A549 (cell line): ENCODE measurements around the gene GNRH2.

Experiments
- BCL3 ChIP-seq: fragments of >200 bp; sonication (Bioruptor Twin); formaldehyde crosslinking; IDR thresholded peaks from 3 replicates; pipeline ENCODE4 v1.6.1; 2016
- BHLHE40 ChIP-seq: IDR thresholded peaks from 2 replicates; pipeline ENCODE4 v1.6.1; 2012; ENCODE audit warnings: low read depth, low read length, inconsistent platforms
- CTCF ChIP-seq: fragments of >200 bp; sonication (Bioruptor Twin); formaldehyde crosslinking; IDR thresholded peaks from 3 replicates; pipeline ENCODE4 v1.5.1; 2016
- ESRRA ChIP-seq: fragments of 150-350 bp; IDR thresholded peaks from 2 replicates; pipeline ENCODE4 v1.6.1; 2014; ENCODE audit warnings: mild to moderate bottlenecking, low read length, borderline replicate concordance
- JUN ChIP-seq, 2 experiments: fragments of >200 bp; sonication (Bioruptor Twin); formaldehyde crosslinking; IDR thresholded peaks; 2 replicates in 1 of 2; 3 replicates in 1 of 2; pipeline ENCODE4 v1.6.1; 2016 to 2017
- MYC ChIP-seq: IDR thresholded peaks from 2 replicates; pipeline ENCODE4 v1.6.1; 2012; ENCODE audit warnings: mild to moderate bottlenecking, inconsistent platforms, low read length, improper control_type of control experiment, borderline replicate concordance
- NR3C1 ChIP-seq: fragments of >200 bp; sonication (Bioruptor Twin); formaldehyde crosslinking; IDR thresholded peaks from 3 replicates; pipeline ENCODE4 v1.6.1; 2017
- REST ChIP-seq: fragments of 200-600 bp; sonication (generic); IDR thresholded peaks from 2 replicates; pipeline ENCODE4 v1.6.1; 2016; ENCODE audit warnings: antibody characterized with exemption, mild to moderate bottlenecking, moderate library complexity

- TF ChIP-seq CTCF (no peak), MYC (no peak), BCL3 (no peak), REST (no peak), JUN (IDR thresholded peaks at IDR 0.05) (no peak), ESRRA (no peak), NR3C1 (no peak), BHLHE40 (no peak)
Observed at GRCh38 chr20:3067139-3068014, 24.0 kb downstream of the GNRH2 start.
